Stimulated activated CD8-positive, alpha-beta memory T cell treated with anti-CD3 and anti-CD28 coated beads, Interleukin-7, amount 100 ng/mL, for 48 hours (primary cell): ENCODE data around the gene CPTP.

Experiments used
- DNase-seq, 2 donors: peaks; one replicate each; pipeline ENCODE4 v3.0.0-alpha.2; 2020; ENCODE audit warnings: low read depth in 1 of 2; ENCODE audit errors: extremely low read depth in 1 of 2

CPTP gene

DNA sequence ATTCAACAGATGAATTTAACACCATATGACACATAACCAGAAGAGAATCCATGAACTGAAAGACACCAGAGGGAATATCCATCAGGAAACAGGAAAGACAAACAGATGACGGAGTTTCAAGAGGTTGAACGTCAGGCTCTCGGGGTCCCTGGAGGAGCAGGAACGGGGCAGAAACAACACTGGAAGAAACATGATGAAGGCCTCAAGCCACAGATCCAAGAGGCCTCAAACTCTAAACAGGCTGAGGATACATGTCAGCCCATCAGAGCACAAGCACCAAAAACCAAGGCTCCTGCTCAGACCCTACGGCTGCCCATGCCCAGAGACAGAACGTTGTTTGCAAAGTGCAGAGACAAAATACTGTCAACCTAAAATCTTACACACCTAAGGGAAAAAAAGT, 7.2 kb upstream of the CPTP start:
- no peak for DNase-seq

DNA sequence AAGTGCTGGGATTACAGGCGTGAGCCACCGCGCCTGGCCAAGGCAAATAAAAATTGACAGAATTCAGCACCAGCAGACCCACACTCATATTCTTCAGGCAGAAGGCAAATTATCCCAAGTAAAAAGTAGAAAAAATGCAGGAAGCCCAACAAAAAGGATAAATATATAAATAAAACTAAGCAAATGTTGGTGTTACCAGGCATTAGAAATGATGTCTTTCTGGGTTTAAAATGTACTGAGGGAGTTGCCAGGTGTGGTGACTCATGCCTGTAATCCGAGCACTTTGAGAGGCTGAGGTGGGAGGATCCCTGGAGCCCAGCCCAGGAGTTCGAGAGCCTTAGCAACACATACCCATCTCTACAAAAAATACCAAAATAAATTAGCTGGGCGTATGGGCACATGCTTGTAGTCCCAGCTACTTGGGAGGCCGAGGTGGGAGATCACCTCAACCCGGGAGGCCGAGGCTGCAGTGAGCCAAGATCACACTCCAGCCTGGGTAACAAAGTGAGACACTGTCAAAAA, 6.4 kb upstream of the CPTP start:
- DNase-seq, result no peak

DNA sequence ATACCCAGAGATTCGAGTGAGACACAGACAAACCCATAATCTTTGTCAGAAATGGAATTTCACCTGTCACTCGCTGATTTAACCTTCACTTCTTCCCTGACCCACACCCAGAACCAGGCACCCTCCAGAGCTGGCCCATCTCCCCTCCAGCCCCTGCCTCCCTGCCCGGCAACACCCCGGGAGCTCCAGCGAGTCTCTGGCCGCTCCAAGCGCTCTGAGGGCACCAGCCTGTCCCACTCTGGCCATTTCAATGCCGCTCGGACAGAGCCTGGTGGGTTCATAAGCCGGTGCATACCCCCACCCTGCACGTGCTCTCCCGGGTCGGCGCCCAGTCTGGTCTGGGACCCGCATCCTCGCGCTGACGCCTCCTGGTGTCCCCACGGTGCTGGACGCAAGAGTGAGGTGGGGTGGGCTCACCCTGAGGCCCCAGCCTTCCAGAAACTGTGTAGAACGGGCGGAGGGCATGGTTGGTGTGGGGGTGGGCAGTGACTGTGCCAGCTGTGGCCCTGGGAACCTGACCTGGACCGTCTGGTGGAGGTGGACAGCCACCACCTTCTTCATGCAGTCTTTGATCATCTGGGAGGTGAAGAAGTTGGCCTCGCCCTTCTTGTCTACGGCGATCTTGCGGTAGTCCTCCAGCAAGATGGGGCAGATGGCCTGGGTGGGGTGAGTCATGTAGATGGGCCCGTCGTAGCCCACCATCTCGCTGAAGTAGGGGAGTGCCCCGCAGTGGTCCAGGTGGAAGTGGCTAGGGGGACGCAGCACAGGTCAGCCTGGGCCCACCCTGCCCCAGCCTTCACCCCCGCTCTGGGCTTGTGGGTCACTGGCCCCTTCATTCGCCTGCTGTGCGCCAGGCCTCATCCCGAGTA, 5.6 kb upstream of the CPTP start:
- DNase-seq, result no peak

DNA sequence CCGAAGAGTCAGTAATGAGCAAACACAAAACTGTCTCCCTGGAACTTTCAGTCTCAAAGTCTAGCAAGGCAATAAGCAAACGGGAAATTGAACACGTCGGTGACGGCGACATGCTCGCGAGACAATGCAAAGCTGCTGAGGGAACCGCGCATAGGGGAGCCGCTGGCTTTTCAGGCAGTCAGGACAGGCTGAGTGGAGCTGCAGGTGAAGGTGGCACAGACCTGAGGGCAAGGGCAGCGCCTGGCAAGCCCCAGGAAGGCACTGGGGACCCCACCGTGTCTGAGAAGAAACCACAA, 5.0 kb upstream of the CPTP start:
- DNase-seq, result no peak

DNA sequence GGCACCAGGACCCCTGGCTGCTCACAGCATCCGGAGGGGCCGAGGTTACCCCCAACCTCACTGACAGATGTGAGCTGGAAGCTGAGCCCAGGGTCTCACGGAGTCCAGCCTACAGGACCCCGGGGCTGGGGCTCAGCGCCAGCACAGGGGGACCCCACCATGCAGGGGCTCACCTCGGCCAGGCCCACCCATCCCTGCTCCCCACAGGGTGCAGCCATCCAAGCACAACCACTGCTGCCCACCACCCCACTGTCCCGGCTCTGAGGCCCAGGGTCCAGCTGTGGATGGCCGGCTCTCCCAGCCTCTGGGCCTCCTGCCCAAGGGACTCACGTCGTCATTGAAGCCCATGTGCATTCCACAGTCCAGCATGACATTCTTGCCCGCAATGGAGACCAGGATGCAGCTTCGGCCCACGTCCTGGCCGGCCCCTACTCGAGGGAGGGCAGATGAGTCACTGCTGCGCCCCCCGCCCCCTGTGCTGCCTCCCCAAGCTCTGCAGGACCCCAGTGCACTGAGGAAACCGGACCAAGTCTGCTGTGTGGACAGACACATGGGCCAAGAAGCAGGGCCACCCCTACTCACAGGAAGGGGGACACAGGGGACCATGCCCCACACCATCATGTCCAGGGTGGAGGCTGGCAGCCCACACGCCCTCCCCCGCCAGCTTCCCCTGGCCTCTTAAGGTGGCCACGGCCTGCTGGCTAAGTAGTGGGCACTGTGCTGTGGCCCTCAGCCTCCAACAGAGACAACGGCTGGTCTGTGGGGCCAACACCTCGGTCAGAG, 3.7 kb upstream of the CPTP start:
- DNase-seq, result no peak

DNA sequence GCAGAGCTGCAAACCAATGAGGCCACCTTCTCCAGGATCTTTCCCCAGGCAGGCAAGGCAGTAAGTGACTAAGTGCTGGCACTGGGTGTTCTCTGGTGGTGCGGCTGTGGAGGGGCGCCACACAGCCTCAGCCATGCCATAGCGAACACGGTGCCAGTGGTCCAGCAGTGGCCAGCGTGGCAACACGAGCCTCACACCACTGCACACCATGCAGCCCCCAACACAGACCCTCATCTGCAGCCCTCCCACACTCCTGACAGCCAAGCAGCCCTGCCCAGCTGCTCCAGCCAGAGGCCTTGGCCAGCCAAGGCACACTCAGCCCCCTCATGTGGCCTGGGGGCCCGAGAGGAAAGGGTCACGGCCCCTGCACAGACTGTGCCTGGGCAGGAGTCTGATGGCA, 3.1 kb upstream of the CPTP start:
- no peak for DNase-seq

DNA sequence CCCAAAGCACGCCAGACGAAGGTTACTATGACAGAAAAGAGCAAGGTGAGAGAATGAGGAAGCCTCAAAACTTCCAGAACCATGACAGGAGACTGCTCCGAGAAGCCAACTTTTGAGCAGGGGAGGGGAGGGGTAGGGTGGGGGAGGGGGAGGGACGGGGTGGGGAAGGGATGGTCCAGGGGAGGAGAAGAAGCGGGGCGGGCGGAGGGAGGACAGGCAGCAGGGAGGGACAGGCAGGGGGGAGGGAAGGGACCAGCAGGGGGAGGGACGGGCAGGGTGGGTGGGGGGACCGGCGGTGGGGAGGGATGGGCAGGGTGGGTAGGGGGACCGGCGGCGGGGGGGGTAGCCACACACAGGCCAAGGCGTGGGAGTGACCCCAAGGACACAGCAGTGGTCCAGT, 2.2 kb upstream of the CPTP start:
- DNase-seq, result no peak

DNA sequence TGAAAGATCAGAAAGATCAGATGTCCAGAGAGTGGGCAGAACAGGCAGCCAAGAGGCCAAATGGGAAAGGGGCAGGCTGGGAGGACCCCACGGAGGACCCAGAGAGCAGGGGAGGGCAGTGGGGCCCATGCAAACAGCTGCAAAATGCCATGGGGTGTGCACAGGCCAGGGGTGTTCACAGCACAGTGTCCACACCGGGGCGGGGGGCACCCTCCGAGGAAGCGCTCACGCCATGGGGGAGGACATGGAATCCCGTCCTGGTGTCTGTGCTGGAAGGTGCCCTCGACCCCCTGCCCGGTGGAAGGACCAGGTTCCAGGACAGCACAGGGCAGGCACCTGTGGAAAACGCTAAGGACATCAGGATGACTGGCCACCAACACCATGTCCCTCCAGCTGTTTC, 1.6 kb upstream of the CPTP start:
- DNase-seq, result no peak

DNA sequence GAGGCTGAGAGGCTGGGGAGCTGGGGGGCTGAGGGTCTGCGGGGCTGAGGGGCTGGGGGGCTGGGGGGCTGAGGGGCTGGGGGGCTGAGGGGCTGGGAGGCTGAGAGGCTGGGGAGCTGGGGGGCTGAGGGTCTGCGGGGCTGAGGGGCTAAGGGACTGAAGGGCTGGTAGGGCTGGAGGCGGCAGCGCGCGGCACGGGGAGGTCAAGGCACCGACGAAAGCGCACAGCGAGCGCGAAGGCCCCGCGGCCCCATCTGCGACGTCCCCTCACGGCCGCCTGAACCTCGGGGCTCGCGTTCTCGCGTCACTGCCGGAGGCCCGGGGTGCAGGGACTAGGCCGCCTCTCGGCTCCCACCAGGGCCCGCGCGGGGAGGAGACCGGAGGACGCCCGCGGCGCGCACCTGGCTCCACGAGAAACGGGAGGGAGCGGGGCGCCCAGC, 498 bp upstream of the CPTP start:
- no peak for DNase-seq

DNA sequence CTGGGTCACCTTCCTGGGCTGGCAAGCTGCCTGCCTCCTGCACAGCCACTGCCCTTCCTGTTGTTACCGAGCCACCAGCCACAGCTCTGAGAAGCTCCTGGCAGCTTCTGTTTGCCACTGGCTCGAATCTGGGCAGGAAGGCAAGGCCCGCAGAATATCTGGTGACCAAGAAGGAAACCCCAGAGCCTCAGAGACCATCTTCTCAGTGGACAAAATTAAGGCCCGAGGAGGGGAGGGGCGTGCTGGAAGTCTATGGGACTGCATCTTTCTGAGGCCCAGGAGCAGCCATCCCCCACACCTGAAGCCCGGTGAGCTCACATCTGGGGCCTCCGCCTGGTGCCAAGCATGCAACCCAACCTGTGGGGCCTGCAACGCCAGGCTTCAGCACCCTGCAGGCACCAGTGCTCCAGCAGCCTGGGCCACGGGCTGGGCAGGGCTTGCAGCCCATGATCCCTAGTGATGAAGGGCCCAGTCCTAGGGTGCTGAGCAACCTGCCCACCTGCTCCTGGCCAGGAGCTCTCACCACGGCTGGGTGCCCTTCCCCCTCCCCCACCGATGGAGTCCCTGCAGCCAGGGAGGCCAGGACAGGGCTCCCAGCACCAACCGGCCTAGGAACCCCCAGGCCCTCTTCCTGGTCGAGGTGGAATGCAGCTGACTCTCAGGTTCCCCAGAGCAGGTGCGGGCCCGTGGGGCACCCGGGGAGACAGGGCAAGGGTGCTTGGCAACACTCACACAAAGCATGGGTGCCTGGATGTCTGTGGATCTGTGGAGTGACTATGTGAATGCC, 879 bp downstream of the CPTP start:
- no peak for DNase-seq

DNA sequence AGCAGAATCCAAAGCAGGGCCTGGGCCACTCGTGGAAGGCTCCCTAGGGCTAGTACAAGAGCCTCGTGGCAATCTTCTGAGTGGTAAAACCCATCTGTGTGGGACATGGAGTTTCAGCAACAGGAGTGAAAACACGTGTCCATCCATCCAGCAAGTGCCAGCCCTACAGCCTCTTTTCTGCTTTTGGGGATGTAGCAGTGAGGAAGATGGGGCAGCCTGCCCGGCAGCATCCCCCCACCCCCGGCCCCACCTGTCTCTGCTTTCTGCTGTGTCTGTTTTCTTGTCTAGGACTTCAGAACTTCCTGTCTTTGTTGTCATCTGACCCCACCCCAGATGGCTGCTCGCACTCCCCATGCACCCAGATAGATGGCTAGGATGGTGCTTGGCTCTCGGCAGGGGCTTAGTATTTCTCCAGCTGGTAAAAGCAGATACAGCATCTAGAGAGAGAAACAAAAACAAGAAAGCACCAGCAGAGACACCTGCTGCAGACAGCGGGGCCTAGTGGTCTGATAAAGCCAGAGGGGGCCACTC, 1.5 kb downstream of the CPTP start:
- DNase-seq, result no peak

DNA sequence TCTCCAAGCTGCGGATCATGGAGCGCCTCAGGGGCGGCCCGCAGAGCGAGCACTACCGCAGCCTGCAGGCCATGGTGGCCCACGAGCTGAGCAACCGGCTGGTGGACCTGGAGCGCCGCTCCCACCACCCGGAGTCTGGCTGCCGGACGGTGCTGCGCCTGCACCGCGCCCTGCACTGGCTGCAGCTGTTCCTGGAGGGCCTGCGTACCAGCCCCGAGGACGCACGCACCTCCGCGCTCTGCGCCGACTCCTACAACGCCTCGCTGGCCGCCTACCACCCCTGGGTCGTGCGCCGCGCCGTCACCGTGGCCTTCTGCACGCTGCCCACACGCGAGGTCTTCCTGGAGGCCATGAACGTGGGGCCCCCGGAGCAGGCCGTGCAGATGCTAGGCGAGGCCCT, 2.7 kb downstream of the CPTP start:
- DNase-seq, result no peak

DNA sequence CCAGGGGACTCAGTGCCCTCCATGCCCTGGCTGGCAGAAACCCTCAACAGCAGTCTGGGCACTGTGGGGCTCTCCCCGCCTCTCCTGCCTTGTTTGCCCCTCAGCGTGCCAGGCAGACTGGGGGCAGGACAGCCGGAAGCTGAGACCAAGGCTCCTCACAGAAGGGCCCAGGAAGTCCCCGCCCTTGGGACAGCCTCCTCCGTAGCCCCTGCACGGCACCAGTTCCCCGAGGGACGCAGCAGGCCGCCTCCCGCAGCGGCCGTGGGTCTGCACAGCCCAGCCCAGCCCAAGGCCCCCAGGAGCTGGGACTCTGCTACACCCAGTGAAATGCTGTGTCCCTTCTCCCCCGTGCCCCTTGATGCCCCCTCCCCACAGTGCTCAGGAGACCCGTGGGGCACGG, 3.7 kb downstream of the CPTP start:
- no peak for DNase-seq

DNA sequence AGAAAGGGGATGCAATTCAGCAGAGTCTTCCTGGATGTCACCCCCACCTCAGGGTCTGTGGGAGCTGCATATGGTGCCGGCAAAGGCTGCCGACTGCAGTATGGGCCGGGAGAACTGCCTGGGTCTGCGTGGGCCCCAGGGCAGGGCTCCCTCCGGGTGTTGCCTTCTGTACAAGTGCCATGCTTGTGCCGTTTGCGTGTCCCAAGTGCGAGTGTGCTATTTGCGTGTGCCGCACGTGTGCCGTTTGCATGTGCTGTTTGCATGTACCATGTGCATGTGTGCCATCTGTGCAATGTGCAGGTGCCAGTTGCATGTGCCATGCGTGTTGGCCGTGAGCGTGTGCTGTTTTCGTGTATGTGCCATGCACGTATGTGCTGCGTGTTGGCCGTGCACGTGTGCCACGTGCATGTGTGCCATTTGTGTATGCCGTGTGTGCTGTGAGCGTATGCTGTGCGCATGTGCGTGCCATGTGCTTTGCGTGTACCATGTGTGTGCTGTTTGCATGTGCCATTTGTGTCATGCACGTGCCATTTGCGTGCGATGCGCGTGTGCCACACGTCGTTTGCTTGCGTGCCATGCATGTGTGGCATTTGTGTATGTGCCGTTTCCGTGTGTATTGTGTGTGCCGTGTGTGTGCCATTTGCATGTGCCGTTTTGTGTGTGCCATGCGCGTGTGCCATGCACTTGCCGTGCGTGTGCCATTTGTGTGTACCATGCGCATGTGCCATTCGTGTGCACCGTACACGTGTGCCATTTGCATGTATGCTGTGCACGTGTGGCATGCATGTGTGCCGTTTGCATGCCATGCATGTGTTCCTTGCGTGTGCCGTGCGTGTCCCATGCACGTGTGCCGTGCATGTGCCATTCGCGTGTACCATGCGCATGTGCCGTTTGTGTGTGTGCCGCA, 5.0 kb downstream of the CPTP start:
- no peak for DNase-seq

DNA sequence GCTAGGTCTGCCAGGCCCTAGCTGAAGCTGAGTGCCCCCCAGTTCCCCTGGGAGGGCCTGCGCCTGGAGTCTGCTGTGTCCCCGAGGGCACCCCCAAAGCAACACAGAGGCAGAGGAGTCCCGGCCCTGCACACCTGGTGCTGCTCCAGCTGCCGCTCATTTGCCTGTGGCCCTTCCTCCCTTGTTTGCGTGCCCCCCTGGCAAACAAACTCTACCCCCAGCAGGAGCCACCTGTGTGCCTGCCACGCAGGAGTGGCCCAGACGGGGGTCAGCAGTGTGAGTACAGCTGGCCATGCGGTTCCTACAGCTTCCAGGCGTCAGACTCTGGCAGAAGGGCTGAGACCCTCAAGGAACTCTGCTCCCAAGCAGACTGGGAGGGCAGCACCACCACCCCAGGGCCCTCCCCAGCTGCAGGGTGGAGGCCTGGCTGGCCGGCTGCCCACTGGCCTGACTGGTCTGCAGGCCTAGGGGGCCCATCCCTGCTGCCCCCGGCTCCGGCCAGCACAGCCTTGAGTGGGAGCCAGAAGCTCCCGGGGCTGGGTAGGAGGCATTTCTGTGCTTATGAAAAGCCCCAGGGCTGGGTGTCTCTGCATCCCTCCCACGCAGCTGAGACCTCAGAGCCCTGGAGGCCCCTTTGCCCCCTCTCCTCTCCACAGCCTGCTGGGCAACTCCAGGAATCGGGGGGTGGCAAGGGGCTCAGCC, 5.9 kb downstream of the CPTP start:
- DNase-seq, result no peak

DNA sequence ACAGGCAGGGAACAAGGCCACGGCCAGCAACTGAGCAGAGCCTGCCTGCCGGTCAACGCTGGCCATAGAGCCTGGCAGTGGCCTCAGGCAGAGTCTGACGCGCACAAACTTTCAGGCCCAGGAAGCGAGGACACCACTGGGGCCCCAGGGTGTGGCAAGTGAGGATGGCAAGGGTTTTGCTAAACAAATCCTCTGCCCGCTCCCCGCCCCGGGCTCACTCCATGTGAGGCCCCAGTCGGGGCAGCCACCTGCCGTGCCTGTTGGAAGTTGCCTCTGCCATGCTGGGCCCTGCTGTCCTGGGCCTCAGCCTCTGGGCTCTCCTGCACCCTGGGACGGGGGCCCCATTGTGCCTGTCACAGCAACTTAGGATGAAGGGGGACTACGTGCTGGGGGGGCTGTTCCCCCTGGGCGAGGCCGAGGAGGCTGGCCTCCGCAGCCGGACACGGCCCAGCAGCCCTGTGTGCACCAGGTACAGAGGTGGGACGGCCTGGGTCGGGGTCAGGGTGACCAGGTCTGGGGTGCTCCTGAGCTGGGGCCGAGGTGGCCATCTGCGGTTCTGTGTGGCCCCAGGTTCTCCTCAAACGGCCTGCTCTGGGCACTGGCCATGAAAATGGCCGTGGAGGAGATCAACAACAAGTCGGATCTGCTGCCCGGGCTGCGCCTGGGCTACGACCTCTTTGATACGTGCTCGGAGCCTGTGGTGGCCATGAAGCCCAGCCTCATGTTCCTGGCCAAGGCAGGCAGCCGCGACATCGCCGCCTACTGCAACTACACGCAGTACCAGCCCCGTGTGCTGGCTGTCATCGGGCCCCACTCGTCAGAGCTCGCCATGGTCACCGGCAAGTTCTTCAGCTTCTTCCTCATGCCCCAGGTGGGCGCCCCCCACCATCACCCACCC, 6.7 kb downstream of the CPTP start, which contains the start of gene TAS1R3:
TAS1R3 (plus strand) TSS at position 213 of the 898 bp plus-strand sequence; CDS start at position 279, 66 bp downstream.
- no peak for DNase-seq

DNA sequence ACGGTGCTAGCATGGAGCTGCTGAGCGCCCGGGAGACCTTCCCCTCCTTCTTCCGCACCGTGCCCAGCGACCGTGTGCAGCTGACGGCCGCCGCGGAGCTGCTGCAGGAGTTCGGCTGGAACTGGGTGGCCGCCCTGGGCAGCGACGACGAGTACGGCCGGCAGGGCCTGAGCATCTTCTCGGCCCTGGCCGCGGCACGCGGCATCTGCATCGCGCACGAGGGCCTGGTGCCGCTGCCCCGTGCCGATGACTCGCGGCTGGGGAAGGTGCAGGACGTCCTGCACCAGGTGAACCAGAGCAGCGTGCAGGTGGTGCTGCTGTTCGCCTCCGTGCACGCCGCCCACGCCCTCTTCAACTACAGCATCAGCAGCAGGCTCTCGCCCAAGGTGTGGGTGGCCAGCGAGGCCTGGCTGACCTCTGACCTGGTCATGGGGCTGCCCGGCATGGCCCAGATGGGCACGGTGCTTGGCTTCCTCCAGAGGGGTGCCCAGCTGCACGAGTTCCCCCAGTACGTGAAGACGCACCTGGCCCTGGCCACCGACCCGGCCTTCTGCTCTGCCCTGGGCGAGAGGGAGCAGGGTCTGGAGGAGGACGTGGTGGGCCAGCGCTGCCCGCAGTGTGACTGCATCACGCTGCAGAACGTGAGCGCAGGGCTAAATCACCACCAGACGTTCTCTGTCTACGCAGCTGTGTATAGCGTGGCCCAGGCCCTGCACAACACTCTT, 7.6 kb downstream of the CPTP start:
- no peak for DNase-seq
